Osteoblast (primary cell): ENCODE measurements around the gene PRXL2C. TPM values are rescaled to one million over a fixed set of nuclear protein-coding genes. Genes with fewer than 3 reads are reported as not detected.
"Not testable (repeated sequence)": the region's sequence is repeated elsewhere in the genome, so short reads cannot be mapped to it uniquely, and the experiment has no call there.

Experiments used
- DNase-seq: peaks from one replicate; pipeline ENCODE4 v3.0.0; 2011; ENCODE audit warnings: low spot score, mixed read lengths; ENCODE audit not compliant: insufficient read length; ENCODE audit errors: missing footprints
- H2AFZ ChIP-seq: 2 replicates; pipeline ENCODE4 v1.6.0; 2011; ENCODE audit warnings: mild to moderate bottlenecking, low read length
- H3K27ac ChIP-seq: 2 replicates; pipeline ENCODE4 v1.5.1; 2011; ENCODE audit warnings: mild to moderate bottlenecking, low read depth, low read length, moderate library complexity
- H3K27me3 ChIP-seq: 2 replicates; pipeline ENCODE4 v1.6.0; 2012; ENCODE audit warnings: mild to moderate bottlenecking, control low read depth, inconsistent platforms, low read length, moderate library complexity; ENCODE audit not compliant: insufficient read depth
- H3K36me3 ChIP-seq: 2 replicates; pipeline ENCODE4 v1.5.1; 2011; ENCODE audit warnings: mild to moderate bottlenecking, low read length, control low read depth, moderate library complexity; ENCODE audit not compliant: insufficient read depth
- H3K4me1 ChIP-seq: 2 replicates; pipeline ENCODE4 v1.5.1; 2011; ENCODE audit warnings: mild to moderate bottlenecking, low read length, control low read depth, moderate library complexity; ENCODE audit not compliant: insufficient read depth
- H3K4me2 ChIP-seq: 2 replicates; pipeline ENCODE4 v1.6.0; 2011; ENCODE audit warnings: mild to moderate bottlenecking, low read length; ENCODE audit not compliant: insufficient read depth
- H3K4me3 ChIP-seq: fragments of 200-600 bp; sonication (generic); 3 replicates; pipeline ENCODE4 v1.5.1; 2012; ENCODE audit warnings: mild to moderate bottlenecking, low read length, inconsistent platforms; ENCODE audit not compliant: insufficient read depth
- H3K79me2 ChIP-seq: 2 replicates; pipeline ENCODE4 v1.6.0; 2012; ENCODE audit warnings: mild to moderate bottlenecking, low read length, control low read depth, inconsistent platforms; ENCODE audit not compliant: insufficient read depth
- H3K9me3 ChIP-seq: 2 replicates; pipeline ENCODE4 v1.5.1; 2011; ENCODE audit warnings: low read depth, low read length, control low read depth
- H4K20me1 ChIP-seq: 2 replicates; pipeline ENCODE4 v1.6.0; 2012; ENCODE audit warnings: mild to moderate bottlenecking, low read length, control low read depth; ENCODE audit not compliant: insufficient read depth
- total RNA-seq: library from RNA; depleted of rRNA; stranded (reverse); fragments of >200 nt; gene quantifications from 2 replicates; pipeline ENCODE4 v1.2.3, GENCODE V29; 2012
- TF ChIP-seq, protein P1 (sequence below): IDR thresholded peaks from 2 replicates; pipeline ENCODE4 v1.5.1; 2011; ENCODE audit warnings: mild to moderate bottlenecking, low read depth, low read length, moderate library complexity; ENCODE audit errors: extremely low read depth

PRXL2C gene
- total RNA-seq, 1 donor: 30.8 TPM

DNA sequence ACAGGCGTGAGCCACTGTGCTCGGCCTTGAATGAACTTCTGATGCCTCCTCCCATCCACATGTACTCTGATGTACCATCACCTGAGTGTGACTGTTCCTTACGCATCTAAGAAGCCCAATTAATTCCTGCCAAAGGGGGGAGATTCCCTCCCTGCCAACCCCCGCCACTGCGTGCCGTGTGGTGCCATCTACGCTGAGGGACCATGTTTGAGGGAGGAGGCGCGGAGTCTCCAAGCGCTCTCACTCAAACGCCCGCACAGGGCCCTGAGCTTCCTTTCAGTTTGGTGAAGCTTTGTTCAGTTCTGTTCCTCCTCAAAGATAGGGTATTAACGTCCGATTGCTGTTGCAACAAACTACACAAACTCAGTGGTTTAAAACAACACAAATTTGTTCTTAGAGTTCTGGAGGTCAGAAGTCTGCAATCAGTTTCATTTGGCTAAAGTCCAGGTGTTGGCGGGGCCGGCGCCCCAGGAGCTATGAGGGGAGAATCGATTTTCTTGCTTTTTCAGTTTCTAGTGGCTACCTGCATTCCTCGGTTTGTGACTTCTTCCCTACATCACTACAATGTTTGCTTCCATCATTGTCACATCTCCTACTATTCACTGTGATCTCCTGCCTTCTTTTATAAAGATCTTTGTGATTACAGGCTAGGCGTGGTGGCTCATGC lies 13.9 kb upstream of the PRXL2C start:
- Histone ChIP-seq H3K9me3 (no peaks in the 10 kb centered on the region), H3K36me3 (no peaks in the 10 kb centered on the region), H3K4me3 (no peak overlapping the region), H3K4me2 (no peak overlapping the region), H3K27me3 (no peaks in the 10 kb centered on the region), H3K4me1 (no peaks in the 10 kb centered on the region), H3K27ac (no peak overlapping the region), H2AFZ (no peak overlapping the region), H3K79me2 (no peaks in the 10 kb centered on the region), H4K20me1 (no peaks in the 10 kb centered on the region)
- DNase-seq: no peak
- TF ChIP-seq, protein P1, sequence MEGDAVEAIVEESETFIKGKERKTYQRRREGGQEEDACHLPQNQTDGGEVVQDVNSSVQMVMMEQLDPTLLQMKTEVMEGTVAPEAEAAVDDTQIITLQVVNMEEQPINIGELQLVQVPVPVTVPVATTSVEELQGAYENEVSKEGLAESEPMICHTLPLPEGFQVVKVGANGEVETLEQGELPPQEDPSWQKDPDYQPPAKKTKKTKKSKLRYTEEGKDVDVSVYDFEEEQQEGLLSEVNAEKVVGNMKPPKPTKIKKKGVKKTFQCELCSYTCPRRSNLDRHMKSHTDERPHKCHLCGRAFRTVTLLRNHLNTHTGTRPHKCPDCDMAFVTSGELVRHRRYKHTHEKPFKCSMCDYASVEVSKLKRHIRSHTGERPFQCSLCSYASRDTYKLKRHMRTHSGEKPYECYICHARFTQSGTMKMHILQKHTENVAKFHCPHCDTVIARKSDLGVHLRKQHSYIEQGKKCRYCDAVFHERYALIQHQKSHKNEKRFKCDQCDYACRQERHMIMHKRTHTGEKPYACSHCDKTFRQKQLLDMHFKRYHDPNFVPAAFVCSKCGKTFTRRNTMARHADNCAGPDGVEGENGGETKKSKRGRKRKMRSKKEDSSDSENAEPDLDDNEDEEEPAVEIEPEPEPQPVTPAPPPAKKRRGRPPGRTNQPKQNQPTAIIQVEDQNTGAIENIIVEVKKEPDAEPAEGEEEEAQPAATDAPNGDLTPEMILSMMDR: no peak

- H3K9me3 ChIP-seq: no peaks in the 10 kb centered on the region
- H3K27ac ChIP-seq: no peak overlapping the region
- DNase-seq: no peak
- H3K4me1 ChIP-seq: no peaks in the 10 kb centered on the region
- no peaks in the 10 kb centered on the region for H3K79me2 ChIP-seq
- TF ChIP-seq, protein P1: no peak
- no peaks in the 10 kb centered on the region for H3K27me3 ChIP-seq
- no peak overlapping the region for H3K4me2 ChIP-seq
- no peaks in the 10 kb centered on the region for H3K36me3 ChIP-seq
- no peak overlapping the region for H2AFZ ChIP-seq
- H3K4me3 ChIP-seq: no peak overlapping the region
- no peaks in the 10 kb centered on the region for H4K20me1 ChIP-seq
Measured at GRCh38 chr9:96667363-96667728, 12.2 kb upstream of the PRXL2C start.

DNA sequence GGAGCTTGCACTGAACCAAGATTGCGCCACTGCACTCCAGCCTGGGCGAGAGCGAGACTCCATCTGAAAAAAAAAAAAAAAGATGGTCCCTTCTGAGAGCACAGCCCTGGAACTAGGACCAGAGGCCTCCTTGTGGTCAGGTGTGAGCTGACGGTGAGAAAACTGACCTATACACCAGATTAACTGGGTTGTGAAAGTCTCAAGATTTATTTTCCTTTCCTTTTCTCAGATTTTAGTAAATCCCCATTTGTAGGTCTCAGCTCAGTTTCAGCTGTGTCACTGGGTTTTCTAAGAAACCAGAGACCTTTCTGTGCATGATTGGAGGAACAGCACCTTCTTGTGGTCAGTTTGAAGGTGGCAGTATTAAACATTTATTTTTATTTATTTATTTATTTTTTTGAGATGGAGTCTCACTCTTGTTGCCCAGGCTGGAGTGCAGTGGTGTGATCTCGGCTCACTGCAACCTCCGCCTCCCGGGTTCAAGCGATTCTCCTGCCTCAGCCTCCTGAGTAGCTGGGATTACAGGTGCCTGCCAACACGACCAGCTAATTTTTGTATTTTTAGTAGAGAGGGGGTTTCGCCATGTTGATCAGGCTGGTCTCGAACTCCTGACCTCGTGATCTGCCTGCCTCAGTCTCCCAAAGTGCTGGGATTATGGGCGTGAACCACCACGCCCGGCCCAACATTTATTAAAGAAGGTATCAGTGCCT lies 11.7 kb upstream of the PRXL2C start:
- not testable (repeated sequence) for H3K79me2 ChIP-seq, H4K20me1 ChIP-seq, H3K9me3 ChIP-seq, H3K36me3 ChIP-seq, H3K27me3 ChIP-seq, H3K27ac ChIP-seq, H3K4me1 ChIP-seq
- Histone ChIP-seq H3K4me3 (peak overlapping the region; percentile 27), H3K4me2 (peak overlapping the region; percentile 61), H2AFZ (peak overlapping the region; percentile 70)
- DNase-seq: peak; percentile 89
- TF ChIP-seq, protein P1: peak; percentile 68

- no peaks in the 10 kb centered on the region for H3K36me3 ChIP-seq
- H3K4me2 ChIP-seq: no peak overlapping the region
- H3K27ac ChIP-seq: no peak overlapping the region
- H3K79me2 ChIP-seq: no peaks in the 10 kb centered on the region
- no peaks in the 10 kb centered on the region for H3K27me3 ChIP-seq
- H3K4me1 ChIP-seq: no peaks in the 10 kb centered on the region
- no peak overlapping the region for H2AFZ ChIP-seq
- DNase-seq: no peak
- no peaks in the 10 kb centered on the region for H3K9me3 ChIP-seq
- no peak overlapping the region for H3K4me3 ChIP-seq
- H4K20me1 ChIP-seq: no peaks in the 10 kb centered on the region
- TF ChIP-seq, protein P1: no peak
Measured at GRCh38 chr9:96665789-96666188, 10.7 kb upstream of the PRXL2C start.
